Central memory CD8-positive, alpha-beta T cell (primary cell): Measurements from ENCODE around the gene POLE.

Experiments used
- ATAC-seq: fragments of 150-1000 bp; cut with Tn5 transposase; replicated peaks from 2 replicates; pipeline ENCODE4 v1.10.0; 2022; ENCODE audit warnings: mild to moderate bottlenecking, moderate FRiP score, moderate number of reproducible peaks; ENCODE audit not compliant: poor library complexity, severe bottlenecking; ENCODE audit errors: extremely low read depth
- DNase-seq, 2 donors: peaks; one replicate each; pipeline ENCODE4 v3.0.0; 2021; ENCODE audit warnings: low spot score in 2 of 2
- H3K27ac Mint-ChIP-seq: one replicate; pipeline ENCODE4 v1.8.0; 2022; ENCODE audit warnings: low read depth, mild to moderate bottlenecking, moderate library complexity, mixed read lengths
- H3K27me3 Mint-ChIP-seq: one replicate; pipeline ENCODE4 v1.8.0; 2022; ENCODE audit warnings: mixed read lengths
- H3K36me3 Mint-ChIP-seq: one replicate; pipeline ENCODE4 v1.8.0; 2022; ENCODE audit warnings: mild to moderate bottlenecking, moderate library complexity, mixed read lengths; ENCODE audit not compliant: insufficient read depth
- H3K4me1 Mint-ChIP-seq: one replicate; pipeline ENCODE4 v1.8.0; 2022; ENCODE audit warnings: mixed read lengths
- H3K4me3 Mint-ChIP-seq: one replicate; pipeline ENCODE4 v1.8.0; 2022; ENCODE audit warnings: mild to moderate bottlenecking, moderate library complexity, mixed read lengths
- H3K9me3 Mint-ChIP-seq: one replicate; pipeline ENCODE4 v1.8.0; 2022; ENCODE audit warnings: mixed read lengths

POLE gene

GRCh38 chr12:132593071-132593470, 94.1 kb downstream of the POLE start:
- Mint-ChIP-seq H3K4me3 (no peak overlapping the region), H3K27ac (peak overlapping the region; percentile 80), H3K4me1 (peaks cover 10% of the 10 kb centered on the region), H3K27me3 (peaks cover 32% of the 10 kb centered on the region), H3K9me3 (peaks cover 5% of the 10 kb centered on the region), H3K36me3 (peaks cover 25% of the 10 kb centered on the region)
- no peak for ATAC-seq
- no peak for DNase-seq

GRCh38 chr12:132592282-132592970, 94.7 kb downstream of the POLE start:
- Mint-ChIP-seq H3K4me1 (peaks cover 5% of the 10 kb centered on the region), H3K9me3 (peaks cover 5% of the 10 kb centered on the region), H3K36me3 (peaks cover 23% of the 10 kb centered on the region), H3K27ac (peak overlapping the region; percentile 80), H3K27me3 (peaks cover 27% of the 10 kb centered on the region), H3K4me3 (no peak overlapping the region)
- DNase-seq (no peak), ATAC-seq (no peak)

- H3K4me3 Mint-ChIP-seq = no peak overlapping the region
- ATAC-seq (no peak), DNase-seq (no peak)
- peaks cover 20% of the 10 kb centered on the region for H3K27me3 Mint-ChIP-seq
- no peak overlapping the region for H3K27ac Mint-ChIP-seq
- peaks cover 5% of the 10 kb centered on the region for H3K9me3 Mint-ChIP-seq
- peaks cover 22% of the 10 kb centered on the region for H3K36me3 Mint-ChIP-seq
- H3K4me1 Mint-ChIP-seq = no peaks in the 10 kb centered on the region
Measured at GRCh38 chr12:132591107-132591935, 95.8 kb downstream of the POLE start.

- no peak overlapping the region for H3K27ac Mint-ChIP-seq
- H3K4me3 Mint-ChIP-seq = no peak overlapping the region
- H3K27me3 Mint-ChIP-seq = peaks cover 18% of the 10 kb centered on the region
- peaks cover 5% of the 10 kb centered on the region for H3K9me3 Mint-ChIP-seq
- H3K36me3 Mint-ChIP-seq = peaks cover 24% of the 10 kb centered on the region
- ATAC-seq = no peak
- DNase-seq = no peak
- no peaks in the 10 kb centered on the region for H3K4me1 Mint-ChIP-seq
Measured at GRCh38 chr12:132588821-132589669, 98.1 kb downstream of the POLE start.

DNA sequence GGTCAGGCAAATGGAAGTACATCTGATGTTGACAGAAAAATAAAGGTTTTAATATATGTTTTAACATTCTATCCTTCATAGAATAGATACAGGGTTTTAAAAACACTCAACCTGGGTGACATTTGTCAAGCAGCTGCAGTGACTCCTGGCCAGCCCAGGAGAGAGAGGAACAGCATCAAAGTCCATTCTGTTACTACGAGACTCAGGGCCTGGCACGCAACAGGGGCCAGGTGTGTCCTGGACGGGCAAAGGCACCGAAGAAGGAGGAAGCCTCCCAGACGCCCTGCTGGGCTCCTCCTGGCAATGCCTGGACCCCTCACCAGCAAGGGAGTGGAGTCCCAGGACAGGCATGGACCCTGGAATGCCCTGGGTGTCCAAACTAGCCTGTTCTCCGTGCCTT, 98.8 kb downstream of the POLE start:
- H3K27me3 Mint-ChIP-seq = peaks cover 11% of the 10 kb centered on the region
- H3K4me3 Mint-ChIP-seq = no peak overlapping the region
- no peak overlapping the region for H3K27ac Mint-ChIP-seq

GRCh38 chr12:132587781-132588180, 99.4 kb downstream of the POLE start:
- peaks cover 21% of the 10 kb centered on the region for H3K36me3 Mint-ChIP-seq
- H3K27me3 Mint-ChIP-seq = peaks cover 5% of the 10 kb centered on the region
- no peak for ATAC-seq
- no peaks in the 10 kb centered on the region for H3K4me1 Mint-ChIP-seq
- H3K4me3 Mint-ChIP-seq = no peak overlapping the region
- no peak for DNase-seq
- H3K9me3 Mint-ChIP-seq = peaks cover 5% of the 10 kb centered on the region
- no peak overlapping the region for H3K27ac Mint-ChIP-seq

More for the DNA sequence above, 98.8 kb downstream of the POLE start:
- Mint-ChIP-seq H3K36me3 (peaks cover 22% of the 10 kb centered on the region), H3K4me1 (no peaks in the 10 kb centered on the region), H3K9me3 (peaks cover 5% of the 10 kb centered on the region)
- no peak for DNase-seq
- ATAC-seq = no peak

DNA sequence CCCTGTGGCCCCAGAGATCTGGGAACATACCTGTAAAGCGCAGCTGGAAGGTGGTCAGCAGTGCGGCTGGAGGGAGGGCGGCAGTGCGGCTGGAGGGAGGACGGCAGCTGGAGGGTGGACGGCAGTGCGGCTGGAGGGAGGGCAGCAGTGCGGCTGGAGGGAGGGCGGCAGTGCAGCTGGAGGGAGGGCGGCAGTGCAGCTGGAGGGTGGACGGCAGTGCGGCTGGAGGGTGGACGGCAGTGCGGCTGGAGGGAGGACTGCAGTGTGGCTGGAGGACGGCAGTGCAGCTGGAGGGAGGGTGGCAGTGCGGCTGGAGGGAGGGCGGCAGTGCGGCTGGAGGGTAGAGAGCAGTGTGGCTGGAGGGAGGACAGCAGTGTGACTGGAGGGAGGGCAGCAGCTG, 100.2 kb downstream of the POLE start:
- DNase-seq (no peak), ATAC-seq (no peak)
- H3K27me3 Mint-ChIP-seq = no peaks in the 10 kb centered on the region
- peaks cover 19% of the 10 kb centered on the region for H3K36me3 Mint-ChIP-seq
- no peaks in the 10 kb centered on the region for H3K4me1 Mint-ChIP-seq
- peaks cover 5% of the 10 kb centered on the region for H3K9me3 Mint-ChIP-seq
- H3K4me3 Mint-ChIP-seq = no peak overlapping the region
- H3K27ac Mint-ChIP-seq = no peak overlapping the region

DNA sequence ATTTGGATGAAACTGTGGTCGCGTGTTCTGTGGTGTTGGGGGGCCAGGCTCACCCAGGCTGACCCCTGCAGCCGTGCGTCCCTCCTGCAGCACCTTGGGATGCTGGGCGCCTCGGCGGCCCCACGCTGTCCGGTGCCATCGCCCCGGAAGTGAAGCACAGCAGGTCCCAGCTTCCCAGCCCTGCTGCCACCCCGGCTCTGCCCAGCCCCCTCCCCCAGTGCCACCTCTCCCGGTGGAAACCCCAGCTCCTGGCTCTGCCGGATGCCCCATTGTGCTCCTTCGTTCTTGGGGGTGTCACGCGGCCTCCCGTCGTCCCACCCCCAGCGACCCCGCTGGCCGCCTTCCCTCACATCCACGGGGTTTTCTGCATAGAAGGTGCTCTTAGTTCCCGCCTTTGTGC, 102.0 kb downstream of the POLE start:
- DNase-seq (no peak), ATAC-seq (no peak)
- H3K27ac Mint-ChIP-seq = no peak overlapping the region
- no peaks in the 10 kb centered on the region for H3K4me1 Mint-ChIP-seq
- H3K4me3 Mint-ChIP-seq = no peak overlapping the region
- peaks cover 5% of the 10 kb centered on the region for H3K9me3 Mint-ChIP-seq
- no peaks in the 10 kb centered on the region for H3K27me3 Mint-ChIP-seq
- peaks cover 19% of the 10 kb centered on the region for H3K36me3 Mint-ChIP-seq

DNA sequence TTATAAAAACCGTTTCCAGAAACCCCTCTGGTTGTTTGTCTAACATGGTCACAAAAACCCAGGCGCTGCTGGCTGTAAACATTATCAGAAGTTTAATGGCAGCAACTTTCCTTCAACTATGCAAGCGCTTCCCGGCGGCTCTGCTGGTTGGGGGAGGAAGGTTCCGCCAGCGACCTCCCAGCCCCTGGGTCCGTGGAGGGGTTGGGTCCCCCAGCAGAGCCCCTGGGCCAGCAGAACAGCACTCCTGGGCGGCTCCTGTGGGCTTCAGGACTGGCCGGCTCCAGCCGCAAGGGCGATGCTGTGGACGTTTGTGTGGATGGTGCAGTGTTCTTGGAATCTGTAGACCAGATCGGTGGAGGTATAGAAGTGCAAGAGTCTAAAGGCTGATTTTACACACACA, 102.7 kb downstream of the POLE start:
- no peak for ATAC-seq
- Mint-ChIP-seq H3K36me3 (peaks cover 17% of the 10 kb centered on the region), H3K4me1 (no peaks in the 10 kb centered on the region), H3K27me3 (no peaks in the 10 kb centered on the region), H3K4me3 (no peak overlapping the region), H3K9me3 (peaks cover 5% of the 10 kb centered on the region), H3K27ac (no peak overlapping the region)
- no peak for DNase-seq

DNA sequence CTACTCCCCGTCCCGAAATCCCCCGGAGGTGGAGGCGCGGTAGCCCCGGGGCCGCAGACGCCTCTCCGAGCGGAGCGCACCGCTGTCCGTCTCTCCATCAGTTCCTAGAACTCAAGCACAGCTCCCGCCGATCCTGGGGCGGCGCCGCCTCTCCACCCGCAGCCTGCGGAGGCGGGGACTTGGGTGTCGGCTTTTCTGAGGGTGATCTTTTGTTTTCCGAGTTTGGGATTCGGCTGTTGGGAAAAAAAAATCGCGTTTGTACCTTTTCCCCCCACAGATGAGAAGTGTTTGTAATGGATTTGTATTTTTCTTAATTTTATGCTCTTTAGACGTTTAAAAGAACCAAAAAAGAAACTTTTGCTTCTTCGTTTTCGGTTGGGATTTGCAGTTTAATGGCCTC, 103.4 kb downstream of the POLE start:
- Mint-ChIP-seq H3K36me3 (peaks cover 13% of the 10 kb centered on the region), H3K4me3 (no peak overlapping the region), H3K9me3 (peaks cover 1% of the 10 kb centered on the region), H3K27ac (no peak overlapping the region), H3K4me1 (no peaks in the 10 kb centered on the region), H3K27me3 (no peaks in the 10 kb centered on the region)
- no peak for ATAC-seq
- DNase-seq = no peak

DNA sequence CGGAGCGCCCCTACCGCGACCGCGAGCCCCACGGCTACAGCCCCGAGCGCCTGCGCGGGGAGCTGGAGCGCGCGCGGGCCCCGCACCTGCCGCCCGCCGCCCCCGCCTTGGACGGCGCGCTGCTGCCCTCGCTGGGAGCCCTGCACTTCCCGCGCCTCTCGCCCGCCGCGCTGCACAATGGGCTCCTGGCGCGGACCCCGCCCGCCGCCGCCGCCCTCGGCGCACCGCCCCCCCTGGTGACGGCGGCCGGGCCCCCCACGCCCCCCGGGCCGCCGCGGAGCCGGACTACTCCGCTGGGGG, 103.8 kb downstream of the POLE start:
- ATAC-seq (no peak), DNase-seq (no peak)
- H3K27me3 Mint-ChIP-seq = no peaks in the 10 kb centered on the region
- H3K27ac Mint-ChIP-seq = no peak overlapping the region
- no peaks in the 10 kb centered on the region for H3K9me3 Mint-ChIP-seq
- H3K36me3 Mint-ChIP-seq = peaks cover 11% of the 10 kb centered on the region
- no peaks in the 10 kb centered on the region for H3K4me1 Mint-ChIP-seq
- H3K4me3 Mint-ChIP-seq = no peak overlapping the region

DNA sequence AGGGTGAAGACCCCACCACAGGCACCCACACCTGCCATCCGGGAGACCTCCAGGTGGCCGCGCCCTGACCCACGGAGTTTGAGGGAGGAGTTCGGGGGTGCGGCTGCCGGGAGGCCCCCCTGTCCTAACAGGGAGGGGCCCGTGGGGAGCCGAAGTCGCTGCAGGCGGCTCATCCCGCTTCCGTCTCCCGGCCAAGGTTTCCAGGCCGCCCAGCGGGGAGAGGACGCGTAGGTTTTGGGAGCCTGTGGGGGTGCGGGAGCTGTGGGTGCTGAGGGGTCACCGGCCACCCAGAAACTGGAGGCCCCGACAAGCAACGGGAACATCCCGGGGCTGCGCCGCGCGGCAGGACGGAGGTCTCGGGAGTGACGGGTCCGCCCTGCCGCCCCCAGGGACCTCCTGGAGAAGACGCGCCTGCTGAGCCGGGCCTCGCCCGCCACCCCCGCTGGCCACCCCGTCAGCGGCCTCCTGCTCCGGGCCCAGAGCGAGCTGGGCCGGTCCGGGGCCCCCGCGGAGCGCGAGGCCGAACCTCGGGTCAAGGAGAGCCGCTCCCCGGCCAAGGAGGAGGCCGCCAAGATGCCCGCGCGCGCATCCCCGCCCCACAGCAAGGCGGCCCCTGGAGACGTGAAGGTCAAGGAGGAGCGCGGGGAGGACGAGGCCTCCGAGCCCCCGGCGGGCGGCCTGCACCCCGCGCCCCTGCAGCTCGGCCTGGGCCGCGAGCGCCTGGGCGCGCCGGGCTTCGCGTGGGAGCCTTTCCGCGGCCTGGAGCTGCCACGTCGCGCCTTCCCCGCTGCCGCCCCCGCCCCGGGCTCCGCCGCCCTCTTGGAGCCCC, 104.3 kb downstream of the POLE start:
- Mint-ChIP-seq H3K27me3 (no peaks in the 10 kb centered on the region), H3K27ac (no peak overlapping the region), H3K4me1 (no peaks in the 10 kb centered on the region), H3K4me3 (no peak overlapping the region), H3K9me3 (no peaks in the 10 kb centered on the region), H3K36me3 (peaks cover 14% of the 10 kb centered on the region)
- DNase-seq = no peak
- ATAC-seq = no peak
